Measurements from ENCODE around the gene ANGPT4. TPM values are rescaled to one million over a fixed set of nuclear protein-coding genes. Genes with fewer than 3 reads are reported as not detected.

ANGPT4 gene
- total and polyA plus RNA-seq, 10 of the 15 experiments (the other 5 are each of a cell fraction or from before 2014, with no cell fraction given), result 0.01 to 0.16 TPM; not detected in 8

- TF ChIP-seq FOS (IDR thresholded peaks at IDR 0.05; ENCODE audit: borderline replicate concordance, extremely low read depth, insufficient read length) (no peak), KAT2A (conservative IDR thresholded peaks at IDR 0.05; ENCODE audit: control insufficient read depth, low read depth, low read length) (no peak), BHLHE40 (IDR thresholded peaks at IDR 0.05; ENCODE audit: borderline replicate concordance in 1 of 2, low read depth in 2 of 2, low read length in 1 of 2) (no peak), PAX5 (IDR thresholded peaks at IDR 0.05; ENCODE audit: borderline replicate concordance, low read depth, low read length) (no peak), JUND (IDR thresholded peaks at IDR 0.05; ENCODE audit: low read depth, low read length) (no peak), SIN3A (IDR thresholded peaks at IDR 0.05; ENCODE audit: low read depth, low read length) (no peak), RELA (IDR thresholded peaks at IDR 0.05; ENCODE audit: borderline replicate concordance, partially characterized antibody) (no peak), DPF2 (IDR thresholded peaks at IDR 0.05) (no peak), ZBTB33 (IDR thresholded peaks at IDR 0.05) (no peak), SPI1 (IDR thresholded peaks at IDR 0.05; ENCODE audit: borderline replicate concordance, insufficient read depth, low read depth, low read length) (no peak), PBX3 (IDR thresholded peaks at IDR 0.05; ENCODE audit: insufficient replicate concordance, low read depth, low read length) (no peak), FOXM1 (IDR thresholded peaks at IDR 0.05; ENCODE audit: low read depth, low read length) (no peak), TARDBP (IDR thresholded peaks at IDR 0.05; ENCODE audit: borderline replicate concordance) (no peak)
These were observed 73.6 kb downstream of the ANGPT4 start (continued) for GRCh38 chr20:842547-842940.
